ENCODE results near the gene CTAG2. TPM values are rescaled to one million over a fixed set of nuclear protein-coding genes. Genes with fewer than 3 reads are reported as not detected.
"Not testable (repeated sequence)": the region's sequence is repeated elsewhere in the genome, so short reads cannot be mapped to it uniquely, and the experiment has no call there.

CTAG2 gene
- total RNA-seq (2013; cell fraction: nucleolus; rRNA removed): not detected in 2 replicates
- total RNA-seq (2014; rRNA removed): not detected in 2 replicates
- not detected in 2 replicates for total RNA-seq (2014; rRNA removed; fragmentation: Illumina TruSeq; extraction: Trizol)
- not detected in 2 replicates for total RNA-seq (2021)
- polyA plus RNA-seq (2011; ENCODE audit: low read depth): not detected
- 0.35 and 0.73 TPM in 2 replicates for polyA plus RNA-seq (2011; rRNA removed)
- polyA plus RNA-seq (2011; cell fraction: cytosol; rRNA removed): 1.3 and 2.1 TPM in 2 replicates
- 0.79 and 0.95 TPM in 2 replicates for polyA plus RNA-seq (2011; cell fraction: nucleus; rRNA removed)
- polyA plus RNA-seq (2012): not detected in 2 replicates
- polyA plus RNA-seq (2014; fragmentation: Illumina TruSeq; extraction: Trizol): not detected in 2 replicates
- not detected for polyA plus RNA-seq (2014; fragmentation: Nextera tagmentation; extraction: Ambion mirVana)
- not detected in 2 replicates for polyA plus RNA-seq (2014; rRNA removed)
- polyA plus RNA-seq (2016; fragmentation: Nextera tagmentation; extraction: Ambion mirVana): not detected
- 0.59 and 0.82 TPM in 2 replicates for polyA minus RNA-seq (2011; rRNA and poly(A)+ RNA removed)
- polyA minus RNA-seq (2011; cell fraction: cytosol; rRNA and poly(A)+ RNA removed): not detected in 2 replicates
- not detected in 2 replicates for polyA minus RNA-seq (2011; cell fraction: nucleus; rRNA and poly(A)+ RNA removed)
- Bru-seq, nascent RNA: not detected
- not detected for BruChase-seq, experiment 1, labeled RNA remaining after a 6-hour chase
- not detected for BruChase-seq, experiment 2, labeled RNA remaining after a 2-hour chase
- long read RNA-seq, experiment 1: 0 reads
- long read RNA-seq, experiment 2: 0 reads

- H2AFZ ChIP-seq (ENCODE audit: control insufficient read depth, low read depth, low read length); H3K27ac ChIP-seq (ENCODE audit: control insufficient read depth, insufficient read depth); SMC1A ChIA-PET (ENCODE audit: uncharacterized antibody, unreplicated experiment); BruUV-seq (replicated peaks); CTCF ChIA-PET; in situ Hi-C loops (cut with MboI); H3K9me3 ChIP-seq (replicated peaks; ENCODE audit: control insufficient read depth, insufficient read depth, low read length); H3K9ac ChIP-seq (ENCODE audit: control insufficient read depth, insufficient read depth, low read length); H3K79me2 ChIP-seq (ENCODE audit: control insufficient read depth, insufficient read depth, low read length); intact Hi-C loops (cut with micrococcal nuclease; ENCODE audit: unreplicated experiment); H3K4me1 ChIP-seq (ENCODE audit: control insufficient read depth, insufficient read depth, low read length); H4K20me1 ChIP-seq (ENCODE audit: control insufficient read depth, insufficient read depth); DNase-seq (ENCODE audit: low read depth, low spot score); H3K36me3 ChIP-seq (ENCODE audit: control insufficient read depth in 2 of 2, insufficient read depth in 2 of 2, low read length in 1 of 2); H3K4me2 ChIP-seq (ENCODE audit: control insufficient read depth, insufficient read depth); POLR2A ChIA-PET; FAIRE-seq; ATAC-seq; H3K4me3 ChIP-seq; H3K27me3 ChIP-seq (replicated peaks in 1 of 2; ENCODE audit: control insufficient read depth in 2 of 2, insufficient read depth in 2 of 2, low read length in 1 of 2); RAD21 ChIA-PET (ENCODE audit: unreplicated experiment): not testable (repeated sequence)
- no CpG with 5 or more reads among the region's 27 CpGs for WGBS (ENCODE audit: insufficient coverage, insufficient replicate concordance, low lambda C conversion rate, missing lambda C conversion rate)
These were observed at the start of gene CTAG2 for GRCh38 chrX:154653413-154653812. TSS of gene CTAG2 (minus strand) at chrX:154653579. CDS start at chrX:154653515, 64 bp downstream.

- in situ Hi-C loops (cut with MboI): no loop called here
- Histone ChIP-seq H3K27ac (ENCODE audit: control insufficient read depth, insufficient read depth) (no peak overlapping the region), H3K4me2 (ENCODE audit: control insufficient read depth, insufficient read depth) (no peak overlapping the region), H3K4me1 (ENCODE audit: control insufficient read depth, insufficient read depth, low read length) (no peaks in the 10 kb centered on the region), H3K79me2 (ENCODE audit: control insufficient read depth, insufficient read depth, low read length) (no peaks in the 10 kb centered on the region), H3K4me3 (no peak overlapping the region), H4K20me1 (ENCODE audit: control insufficient read depth, insufficient read depth) (no peaks in the 10 kb centered on the region), H3K36me3 (ENCODE audit: control insufficient read depth in 2 of 2, insufficient read depth in 2 of 2, low read length in 1 of 2) (no peaks in the 10 kb centered on the region), H3K9me3 (replicated peaks; ENCODE audit: control insufficient read depth, insufficient read depth, low read length) (no peaks in the 10 kb centered on the region), H3K9ac (ENCODE audit: control insufficient read depth, insufficient read depth, low read length) (no peak overlapping the region), H2AFZ (ENCODE audit: control insufficient read depth, low read depth, low read length) (no peak overlapping the region), H3K27me3 (replicated peaks in 1 of 2; ENCODE audit: control insufficient read depth in 2 of 2, insufficient read depth in 2 of 2, low read length in 1 of 2) (no peaks in the 10 kb centered on the region)
- ChIA-PET POLR2A (no interaction called here), SMC1A (ENCODE audit: uncharacterized antibody, unreplicated experiment) (interaction anchor here (1.5 kb wide), 1 partner anchor 14 kb away, joined by 4 read pairs; no protein-coding TSS in a partner anchor), CTCF (no interaction called here), RAD21 (ENCODE audit: unreplicated experiment) (no interaction called here)
- WGBS (ENCODE audit: insufficient coverage, insufficient replicate concordance, low lambda C conversion rate, missing lambda C conversion rate): 47% methylated on average over 6 of the region's 6 CpGs
- ATAC-seq (no peak), FAIRE-seq (no peak), DNase-seq (ENCODE audit: low read depth, low spot score) (no peak)
- TF ChIP-seq NFIC (IDR thresholded peaks at IDR 0.05; ENCODE audit: low read depth, low read length) (no peak), ZBTB11 (CRISPR knock-in tag; IDR thresholded peaks at IDR 0.05) (no peak), KDM1A (IDR thresholded peaks at IDR 0.05; ENCODE audit: borderline replicate concordance) (no peak), SREBF2 (IDR thresholded peaks at IDR 0.05; ENCODE audit: low read length) (no peak)
- intact Hi-C loops (cut with micrococcal nuclease; ENCODE audit: unreplicated experiment): no loop called here
- BruUV-seq (replicated peaks): no TSS peak
These were observed 45.4 kb upstream of the CTAG2 start for GRCh38 chrX:154698630-154699248.
